ENCODE measurements around the gene PEX7.
"Not testable (repeated sequence)": the region's sequence is repeated elsewhere in the genome, so short reads cannot be mapped to it uniquely, and the experiment has no call there.

The PEX7 gene

GRCh38 chr6:136822376-136823127 is at the start of gene PEX7:
TSS of gene PEX7 (plus strand) at chr6:136822592. CDS start at chr6:136822666, 74 bp downstream.
- peak; percentile 85 for DNase-seq

GRCh38 chr6:136772685-136773472 is 49.5 kb upstream of the PEX7 start:
- DNase-seq: no peak

GRCh38 chr6:136773473-136773796 is 49.0 kb upstream of the PEX7 start:
- DNase-seq: no peak

- DNase-seq: no peak
Observed at GRCh38 chr6:136774228-136775041, 48.0 kb upstream of the PEX7 start.

- no peak for DNase-seq
Observed at GRCh38 chr6:136775081-136775480, 47.3 kb upstream of the PEX7 start.

GRCh38 chr6:136775548-136775947 is 46.8 kb upstream of the PEX7 start:
- DNase-seq: no peak

GRCh38 chr6:136777651-136778050 is 44.7 kb upstream of the PEX7 start:
- no peak for DNase-seq

- no peak for DNase-seq
Observed at GRCh38 chr6:136779682-136780081, 42.7 kb upstream of the PEX7 start.

GRCh38 chr6:136780972-136781371 is 41.4 kb upstream of the PEX7 start:
- no peak for DNase-seq

- no peak for DNase-seq
Observed at GRCh38 chr6:136782021-136782770, 40.2 kb upstream of the PEX7 start.

GRCh38 chr6:136783021-136783420 is 39.4 kb upstream of the PEX7 start:
- DNase-seq: no peak

GRCh38 chr6:136783495-136784270 is 38.7 kb upstream of the PEX7 start:
- DNase-seq: peak; percentile 66

- DNase-seq: no peak
Observed at GRCh38 chr6:136784271-136784664, 38.1 kb upstream of the PEX7 start.

- DNase-seq: no peak
Observed at GRCh38 chr6:136784910-136785746, 37.3 kb upstream of the PEX7 start.

GRCh38 chr6:136786658-136787057 is 35.7 kb upstream of the PEX7 start:
- DNase-seq: no peak

GRCh38 chr6:136787726-136788068 is 34.7 kb upstream of the PEX7 start:
- DNase-seq: no peak

GRCh38 chr6:136788069-136788902 is 34.1 kb upstream of the PEX7 start:
- no peak for DNase-seq

GRCh38 chr6:136789440-136789839 is 33.0 kb upstream of the PEX7 start:
- not testable (repeated sequence) for DNase-seq

GRCh38 chr6:136790411-136791295 is 31.7 kb upstream of the PEX7 start:
- no peak for DNase-seq
